ENCODE data around the gene PSMB7.

Gene PSMB7

GRCh38 chr9:124349675-124350493 is 65.4 kb downstream of the PSMB7 start:
- no peak for TF ChIP-seq CTCF (IDR thresholded peaks at IDR 0.05; ENCODE audit: control extremely low read depth, extremely low read depth, low read depth, missing control alignments)
- ChIA-PET CTCF (no interaction called here), POLR2A (no interaction called here)
- DNase-seq (ENCODE audit: extremely low spot score), result no peak

DNA sequence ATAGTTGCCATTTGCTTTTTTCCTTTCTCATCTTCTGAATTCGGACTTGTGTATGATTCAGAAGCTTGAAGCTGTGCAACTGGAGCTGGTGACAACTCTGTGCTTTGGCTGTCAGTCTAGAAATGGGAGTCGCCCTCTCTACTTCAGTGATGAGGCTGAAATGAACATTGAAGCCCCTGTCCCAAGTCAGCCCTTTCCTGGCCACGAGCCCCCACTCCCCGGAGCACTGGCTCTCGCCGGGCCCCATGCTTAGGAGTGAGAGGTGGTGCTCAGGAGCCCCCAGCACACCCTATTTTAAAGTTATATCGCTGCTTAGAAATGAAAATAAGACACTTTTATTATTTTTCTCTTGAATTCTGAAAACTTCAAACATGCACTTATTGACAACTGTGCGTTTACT is 66.0 kb downstream of the PSMB7 start:
- no peak for TF ChIP-seq CTCF (IDR thresholded peaks at IDR 0.05; ENCODE audit: control extremely low read depth, extremely low read depth, low read depth, missing control alignments)
- POLR2A ChIA-PET, result no interaction called here
- DNase-seq (ENCODE audit: extremely low spot score), result no peak
- CTCF ChIA-PET, result no interaction called here

DNA sequence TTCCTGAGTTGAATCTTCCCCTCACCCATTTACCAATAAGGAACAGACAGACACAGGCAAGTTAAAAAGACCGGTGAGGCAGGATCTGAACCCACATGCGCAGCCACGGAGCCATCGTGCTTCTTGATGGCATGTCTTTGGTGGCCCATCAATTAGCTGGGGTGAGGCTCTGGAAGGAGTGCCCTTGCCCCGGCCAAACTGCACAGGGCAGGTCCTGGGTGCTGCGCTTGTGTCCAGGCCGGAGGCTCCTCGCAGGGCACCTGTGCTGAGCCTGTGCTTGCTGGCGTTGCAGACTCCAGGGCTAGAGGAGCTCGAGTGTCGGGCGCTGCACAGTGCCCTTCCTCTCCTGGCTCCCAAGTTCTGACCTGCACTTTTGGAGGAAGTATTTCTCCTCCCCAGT is 66.4 kb downstream of the PSMB7 start:
- TF ChIP-seq CTCF (IDR thresholded peaks at IDR 0.05; ENCODE audit: control extremely low read depth, extremely low read depth, low read depth, missing control alignments), result no peak
- DNase-seq (ENCODE audit: extremely low spot score), result no peak
- ChIA-PET CTCF (no interaction called here), POLR2A (no interaction called here)

GRCh38 chr9:124348363-124348762 is 66.9 kb downstream of the PSMB7 start:
- CTCF ChIA-PET, result no interaction called here

GRCh38 chr9:124347968-124348358 is 67.3 kb downstream of the PSMB7 start:
- CTCF ChIA-PET, result no interaction called here
- POLR2A ChIA-PET, result interaction anchor here (0.6 kb wide), 1 partner anchor 67 kb away, joined by 4 read pairs; no protein-coding TSS in a partner anchor
- TF ChIP-seq CTCF (IDR thresholded peaks at IDR 0.05; ENCODE audit: control extremely low read depth, extremely low read depth, low read depth, missing control alignments), result no peak
- DNase-seq (ENCODE audit: extremely low spot score), result no peak

More at GRCh38 chr9:124348363-124348762, 66.9 kb downstream of the PSMB7 start:
- no peak for DNase-seq (ENCODE audit: extremely low spot score)
- TF ChIP-seq CTCF (IDR thresholded peaks at IDR 0.05; ENCODE audit: control extremely low read depth, extremely low read depth, low read depth, missing control alignments), result no peak
- POLR2A ChIA-PET, result no interaction called here

DNA sequence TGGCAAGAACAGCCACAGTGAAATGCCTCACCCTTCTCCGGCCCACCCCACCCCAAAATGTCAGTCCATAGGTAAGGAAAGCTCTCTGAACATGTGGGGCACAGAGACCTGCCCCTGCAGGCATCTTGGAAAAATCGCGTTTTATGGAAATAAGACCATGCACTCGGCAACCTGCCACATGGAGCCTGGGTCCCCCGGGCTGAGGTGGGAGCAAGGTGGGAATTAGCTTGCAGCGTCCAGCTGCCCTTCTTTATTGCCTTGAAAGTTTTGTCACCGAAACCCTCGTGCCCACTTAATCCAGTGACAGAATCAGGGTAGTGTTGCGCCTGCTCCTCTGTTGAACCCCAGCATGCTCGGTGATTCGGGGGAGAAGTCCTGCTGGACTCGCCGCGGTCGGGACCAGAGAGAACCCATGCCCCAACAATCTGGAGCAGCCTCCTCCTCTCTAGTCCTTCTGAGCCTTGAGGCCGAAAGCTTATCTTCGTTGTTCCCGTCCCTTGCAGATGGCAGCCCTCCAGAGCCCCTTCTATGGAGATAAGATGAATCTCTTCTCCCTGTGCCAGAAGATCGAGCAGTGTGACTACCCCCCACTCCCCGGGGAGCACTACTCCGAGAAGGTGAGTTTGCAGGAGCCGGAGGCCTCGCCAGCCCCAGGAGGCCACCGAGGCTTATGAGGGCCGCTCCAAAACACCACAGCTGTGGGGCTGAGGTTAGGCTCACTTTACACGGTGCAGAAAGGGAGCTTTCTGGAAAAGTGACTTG is 67.9 kb downstream of the PSMB7 start:
- DNase-seq (ENCODE audit: extremely low spot score), result no peak
- POLR2A ChIA-PET, result interaction anchor here (0.6 kb wide), 1 partner anchor 66 kb away, joined by 4 read pairs; no protein-coding TSS in a partner anchor
- CTCF ChIA-PET, result interaction anchor here (0.6 kb wide), 1 partner anchor 8 kb away, joined by 3 read pairs; no protein-coding TSS in a partner anchor
- TF ChIP-seq CTCF (IDR thresholded peaks at IDR 0.05; ENCODE audit: control extremely low read depth, extremely low read depth, low read depth, missing control alignments), result no peak

Data from GM10248 (cell line).